Lung (tissue), 12 donors: ENCODE results near the gene COBLL1. TPM values are rescaled to one million over a fixed set of nuclear protein-coding genes. Genes with fewer than 3 reads are reported as not detected.
A peak's percentile ranks its signal among the peaks of the same experiment; 100 is the strongest.

Experiments used
- ATAC-seq: fragments of 200-7000 bp; cut with Tn5 transposase; one replicate; pipeline ENCODE4 v1.9.1; 2020; ENCODE audit warnings: moderate number of reproducible peaks; ENCODE audit not compliant: insufficient read depth, low FRiP score
- DNase-seq, 3 donors: peaks; one replicate each; pipeline ENCODE4 v3.0.0-alpha.2; 2013 to 2017
- H3K27ac ChIP-seq, 2 donors: one replicate each; pipeline ENCODE4 v1.5.1; 2013; ENCODE audit warnings: mild to moderate bottlenecking in 2 of 2, moderate library complexity in 2 of 2, control low read depth in 1 of 2, inconsistent platforms in 1 of 2, low read depth in 1 of 2, low read length in 1 of 2
- H3K27me3 ChIP-seq, 3 donors: one replicate each; pipeline ENCODE4 v1.5.1; 2013; ENCODE audit warnings: low read length in 2 of 3; ENCODE audit not compliant: control insufficient read depth in 3 of 3, insufficient read depth in 3 of 3
- H3K36me3 ChIP-seq, 4 donors: one replicate each; pipeline ENCODE4 v1.5.1; 2013; ENCODE audit warnings: low read length in 4 of 4, mild to moderate bottlenecking in 1 of 4, moderate library complexity in 1 of 4; ENCODE audit not compliant: control insufficient read depth in 4 of 4, insufficient read depth in 4 of 4
- H3K4me1 ChIP-seq, 5 donors: one replicate each; pipeline ENCODE4 v1.5.1; 2013; ENCODE audit warnings: low read length in 5 of 5, mild to moderate bottlenecking in 2 of 5, moderate library complexity in 1 of 5; ENCODE audit not compliant: control insufficient read depth in 5 of 5, insufficient read depth in 5 of 5
- H3K4me3 ChIP-seq: one replicate; pipeline ENCODE4 v1.5.1; 2013; ENCODE audit warnings: mild to moderate bottlenecking, control low read depth, moderate library complexity
- H3K9ac ChIP-seq, 2 donors: one replicate each; pipeline ENCODE4 v1.5.1; 2013; ENCODE audit warnings: low read length in 2 of 2, control low read depth in 1 of 2; ENCODE audit not compliant: insufficient read depth in 1 of 2
- H3K9me3 ChIP-seq, 4 donors: one replicate each; pipeline ENCODE4 v1.5.1; 2013; ENCODE audit warnings: low read length in 3 of 4, mild to moderate bottlenecking in 1 of 4, moderate library complexity in 1 of 4; ENCODE audit not compliant: control insufficient read depth in 4 of 4, insufficient read depth in 3 of 4
- CTCF ChIP-seq: IDR thresholded peaks from 2 replicates; pipeline ENCODE4 v1.5.1; 2012; ENCODE audit warnings: mild to moderate bottlenecking; ENCODE audit errors: control extremely low read depth, extremely low read depth
- WGBS, 2 donors: extraction: QIAGEN DNeasy Blood & Tissue Kit; methylation state at CpG; one replicate each; pipeline ENCODE4 v1.1.7; 2013; 5-methylcytosine and 5-hydroxymethylcytosine counted together
- polyA plus RNA-seq, 2 donors: library from polyadenylated mRNA; stranded (reverse); fragments of 200-250 nt; gene quantifications; one replicate each; pipeline ENCODE4 v1.2.1, GENCODE V29; 2013
- total RNA-seq, 2 donors: library from RNA; depleted of rRNA in 1 of 2; stranded (reverse); fragments of >200 nt in 1 of 2; gene quantifications; one replicate each; pipeline ENCODE4 v1.2.1, GENCODE V29; 2014 to 2021
- donor health status: control.
- donor health status: control.
- donor health status: Bipolar disorder and iron deficiency.
- donor health status: healthy.
- donor health status: DM: yes; HTN: yes; CAD: no.

The COBLL1 gene
- total and polyA plus RNA-seq, 4 donors, result 13.0 to 86.5 (median 53.7) TPM

GRCh38 chr2:164840930-164841718 is 499 bp downstream of the COBLL1 start:
- TF ChIP-seq CTCF, result no peak
- peak; percentile 67 to 74 (median 72) for DNase-seq
- ATAC-seq, result peak; percentile 79
- 0% methylated on average over 86 to 90 of the region's 90 CpGs for WGBS, 2 donors
- Histone ChIP-seq H3K27me3 (peaks cover 0 to 28% (median 24%) of the 10 kb centered on the region in 3 donors), H3K36me3 (no peaks in the 10 kb centered on the region), H3K9me3 (no peaks in the 10 kb centered on the region), H3K9ac (peak overlapping the region in 1 of 2 donors; percentile 7), H3K4me1 (peaks cover 0 to 7% (median 2%) of the 10 kb centered on the region in 5 donors), H3K4me3 (peak overlapping the region; percentile 87), H3K27ac (peak overlapping the region; percentile 95 to 99)

DNA sequence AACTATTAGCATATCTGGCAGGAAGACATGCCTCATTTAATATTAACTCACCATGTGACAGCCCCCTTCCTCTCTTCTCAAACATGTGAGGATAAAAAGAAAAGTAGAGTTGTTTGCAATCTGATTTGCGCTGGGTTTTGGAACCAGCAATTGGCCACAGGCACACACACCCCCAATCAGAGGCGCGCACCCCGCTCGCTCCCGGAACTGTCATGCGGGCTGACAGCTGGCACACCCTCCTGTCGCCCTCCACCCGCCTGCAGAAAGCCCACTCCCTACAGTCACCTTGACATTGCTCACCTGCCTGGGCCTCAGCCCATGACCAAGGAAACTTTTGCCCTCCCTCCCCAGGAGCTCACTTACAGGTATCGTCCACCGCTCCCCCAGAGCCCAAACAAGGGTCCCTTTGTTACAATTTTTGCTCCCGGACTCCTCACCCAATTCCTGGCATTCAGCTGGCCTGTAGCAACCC is 1.1 kb downstream of the COBLL1 start:
- DNase-seq (peak; percentile 17 to 59 (median 24)), ATAC-seq (peak; percentile 30)
- Histone ChIP-seq H3K27ac (peak overlapping the region; percentile 95 to 99), H3K9me3 (no peaks in the 10 kb centered on the region), H3K36me3 (no peaks in the 10 kb centered on the region), H3K4me3 (peak overlapping the region; percentile 87), H3K4me1 (peaks cover 0 to 7% (median 2%) of the 10 kb centered on the region in 5 donors), H3K9ac (peak overlapping the region; percentile 7 to 26), H3K27me3 (peaks cover 0 to 29% (median 24%) of the 10 kb centered on the region in 3 donors)
- 0 to 1% methylated on average over 12 of the region's 12 CpGs for WGBS, 2 donors
- TF ChIP-seq CTCF, result no peak

- WGBS, 2 donors, result 6 to 14% methylated on average over 8 of the region's 8 CpGs
- H3K9ac ChIP-seq, result no peak overlapping the region
These were observed 1.6 kb downstream of the COBLL1 start for GRCh38 chr2:164839914-164840457.

More at GRCh38 chr2:164839914-164840457, 1.6 kb downstream of the COBLL1 start:
- no peak for TF ChIP-seq CTCF
- Histone ChIP-seq H3K27ac (peak overlapping the region in 1 of 2 donors; percentile 95), H3K4me1 (peaks cover 0 to 7% (median 5%) of the 10 kb centered on the region in 5 donors), H3K9me3 (no peaks in the 10 kb centered on the region), H3K36me3 (no peaks in the 10 kb centered on the region), H3K4me3 (no peak overlapping the region), H3K27me3 (peaks cover 0 to 31% (median 24%) of the 10 kb centered on the region in 3 donors)
- ATAC-seq (no peak), DNase-seq (peak in 2 of 3 donors; percentile 41 to 45)
